K562 (cell line): Measurements from ENCODE around the gene GRHPR.

ENCODE experiments used
- CTCF ChIP-seq, 3 experiments: IDR thresholded peaks in 2 of 3; conservative IDR thresholded peaks in 1 of 3; 2 replicates each; pipeline ENCODE4 v1.5.1; 2011 to 2012; ENCODE audit warnings: low read length in 3 of 3, mild to moderate bottlenecking in 3 of 3, control low read depth in 2 of 3, improper control_type of control experiment in 1 of 3, inconsistent platforms in 1 of 3, low read depth in 1 of 3, mixed read lengths in 1 of 3, moderate library complexity in 1 of 3; ENCODE audit not compliant: insufficient read depth in 2 of 3
- EZH2 ChIP-seq: IDR thresholded peaks from 2 replicates; pipeline ENCODE4 v1.6.1; 2012; ENCODE audit warnings: low read depth, mild to moderate bottlenecking, inconsistent platforms, low read length, borderline replicate concordance
- KDM4B ChIP-seq, 2 experiments: fragments of 450-650 bp in 1 of 2; sonication (generic) in 1 of 2; IDR thresholded peaks; 2 replicates each; pipeline ENCODE4 v1.6.1; 2016 to 2017; ENCODE audit warnings: borderline replicate concordance in 2 of 2, antibody characterized with exemption in 1 of 2, low read depth in 1 of 2, mild to moderate bottlenecking in 1 of 2
- MTF1 ChIP-seq: fragments of 250-450 bp; sonication (Bioruptor Pico); IDR thresholded peaks from 2 replicates; pipeline ENCODE4 v1.9.0; 2021; ENCODE audit warnings: moderate library complexity, mild to moderate bottlenecking, inconsistent platforms, borderline replicate concordance
- PKNOX1 ChIP-seq: fragments of 450-650 bp; IDR thresholded peaks from 2 replicates; pipeline ENCODE4 v1.6.1; 2016
- POLR2AphosphoS5 ChIP-seq: IDR thresholded peaks from 2 replicates; pipeline ENCODE4 v1.6.1; 2011; ENCODE audit warnings: mild to moderate bottlenecking, low read depth, low read length, moderate library complexity; ENCODE audit not compliant: control insufficient read depth, insufficient read depth
- RAD51 ChIP-seq: fragments of 450-650 bp; IDR thresholded peaks from 2 replicates; pipeline ENCODE4 v1.7.1; 2016; ENCODE audit warnings: low read depth, mild to moderate bottlenecking, borderline replicate concordance
- SRF ChIP-seq, 2 experiments: fragments of 250-450, 450-650 bp in 1 of 2; sonication (Bioruptor Pico) in 1 of 2; sonication (generic) in 1 of 2; formaldehyde crosslinking; IDR thresholded peaks; 2 replicates each; pipeline versions ENCODE4 v1.5.0 to v1.5.1; 2020 to 2022; ENCODE audit warnings: mild to moderate bottlenecking in 1 of 2, missing genetic modification reagents in 1 of 2
- TEAD4 ChIP-seq, 2 experiments: sonication (generic) in 1 of 2; formaldehyde crosslinking in 1 of 2; IDR thresholded peaks; 2 replicates each; pipeline versions ENCODE4 v1.6.1 to v1.8.0; 2012 to 2022; ENCODE audit warnings: borderline replicate concordance in 1 of 2, inconsistent platforms in 1 of 2, low read length in 1 of 2, mild to moderate bottlenecking in 1 of 2, missing genetic modification reagents in 1 of 2
- ZNF175 ChIP-seq: fragments of 200-800 bp; sonication (Bioruptor generic); IDR thresholded peaks from 2 replicates; pipeline ENCODE4 v1.6.1; 2016; ENCODE audit warnings: low read depth, mild to moderate bottlenecking, missing genetic modification characterization, missing compliant biosample characterization
- TF ChIP-seq, protein P1 (sequence below): sonication (generic); formaldehyde crosslinking; IDR thresholded peaks from 2 replicates; pipeline ENCODE4 v1.8.0; 2023; ENCODE audit warnings: missing genetic modification reagents, mild to moderate bottlenecking, borderline replicate concordance

- TF ChIP-seq TEAD4 (IDR thresholded peaks at IDR 0.05; ENCODE audit: low read length) = no peak
- TF ChIP-seq TEAD4 (CRISPR knock-in tag; IDR thresholded peaks at IDR 0.05; ENCODE audit: borderline replicate concordance) = no peak
- no peak for TF ChIP-seq CTCF (IDR thresholded peaks at IDR 0.05 in 2 of 3, conservative IDR thresholded peaks at IDR 0.05 in 1 of 3; ENCODE audit: insufficient read depth in 2 of 3, low read depth in 1 of 3, low read length in 3 of 3)
- TF ChIP-seq EZH2 = no peak
- no peak for TF ChIP-seq RAD51
- TF ChIP-seq SRF (CRISPR knock-in tag; IDR thresholded peaks at IDR 0.05) = no peak
- no peak for TF ChIP-seq PKNOX1
- TF ChIP-seq POLR2AphosphoS5 = no peak
- TF ChIP-seq MTF1 (CRISPR knock-in tag) = no peak
- TF ChIP-seq, protein P1, sequence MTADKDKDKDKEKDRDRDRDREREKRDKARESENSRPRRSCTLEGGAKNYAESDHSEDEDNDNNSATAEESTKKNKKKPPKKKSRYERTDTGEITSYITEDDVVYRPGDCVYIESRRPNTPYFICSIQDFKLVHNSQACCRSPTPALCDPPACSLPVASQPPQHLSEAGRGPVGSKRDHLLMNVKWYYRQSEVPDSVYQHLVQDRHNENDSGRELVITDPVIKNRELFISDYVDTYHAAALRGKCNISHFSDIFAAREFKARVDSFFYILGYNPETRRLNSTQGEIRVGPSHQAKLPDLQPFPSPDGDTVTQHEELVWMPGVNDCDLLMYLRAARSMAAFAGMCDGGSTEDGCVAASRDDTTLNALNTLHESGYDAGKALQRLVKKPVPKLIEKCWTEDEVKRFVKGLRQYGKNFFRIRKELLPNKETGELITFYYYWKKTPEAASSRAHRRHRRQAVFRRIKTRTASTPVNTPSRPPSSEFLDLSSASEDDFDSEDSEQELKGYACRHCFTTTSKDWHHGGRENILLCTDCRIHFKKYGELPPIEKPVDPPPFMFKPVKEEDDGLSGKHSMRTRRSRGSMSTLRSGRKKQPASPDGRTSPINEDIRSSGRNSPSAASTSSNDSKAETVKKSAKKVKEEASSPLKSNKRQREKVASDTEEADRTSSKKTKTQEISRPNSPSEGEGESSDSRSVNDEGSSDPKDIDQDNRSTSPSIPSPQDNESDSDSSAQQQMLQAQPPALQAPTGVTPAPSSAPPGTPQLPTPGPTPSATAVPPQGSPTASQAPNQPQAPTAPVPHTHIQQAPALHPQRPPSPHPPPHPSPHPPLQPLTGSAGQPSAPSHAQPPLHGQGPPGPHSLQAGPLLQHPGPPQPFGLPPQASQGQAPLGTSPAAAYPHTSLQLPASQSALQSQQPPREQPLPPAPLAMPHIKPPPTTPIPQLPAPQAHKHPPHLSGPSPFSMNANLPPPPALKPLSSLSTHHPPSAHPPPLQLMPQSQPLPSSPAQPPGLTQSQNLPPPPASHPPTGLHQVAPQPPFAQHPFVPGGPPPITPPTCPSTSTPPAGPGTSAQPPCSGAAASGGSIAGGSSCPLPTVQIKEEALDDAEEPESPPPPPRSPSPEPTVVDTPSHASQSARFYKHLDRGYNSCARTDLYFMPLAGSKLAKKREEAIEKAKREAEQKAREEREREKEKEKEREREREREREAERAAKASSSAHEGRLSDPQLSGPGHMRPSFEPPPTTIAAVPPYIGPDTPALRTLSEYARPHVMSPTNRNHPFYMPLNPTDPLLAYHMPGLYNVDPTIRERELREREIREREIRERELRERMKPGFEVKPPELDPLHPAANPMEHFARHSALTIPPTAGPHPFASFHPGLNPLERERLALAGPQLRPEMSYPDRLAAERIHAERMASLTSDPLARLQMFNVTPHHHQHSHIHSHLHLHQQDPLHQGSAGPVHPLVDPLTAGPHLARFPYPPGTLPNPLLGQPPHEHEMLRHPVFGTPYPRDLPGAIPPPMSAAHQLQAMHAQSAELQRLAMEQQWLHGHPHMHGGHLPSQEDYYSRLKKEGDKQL = no peak
- no peak for TF ChIP-seq ZNF175 (CRISPR knock-in tag)
- TF ChIP-seq KDM4B (IDR thresholded peaks at IDR 0.05; ENCODE audit: borderline replicate concordance in 2 of 2, low read depth in 1 of 2) = no peak
Observed at GRCh38 chr9:37383876-37384746, 38.4 kb upstream of the GRHPR start.
